ENCODE measurements around the gene ITSN1.

DNA sequence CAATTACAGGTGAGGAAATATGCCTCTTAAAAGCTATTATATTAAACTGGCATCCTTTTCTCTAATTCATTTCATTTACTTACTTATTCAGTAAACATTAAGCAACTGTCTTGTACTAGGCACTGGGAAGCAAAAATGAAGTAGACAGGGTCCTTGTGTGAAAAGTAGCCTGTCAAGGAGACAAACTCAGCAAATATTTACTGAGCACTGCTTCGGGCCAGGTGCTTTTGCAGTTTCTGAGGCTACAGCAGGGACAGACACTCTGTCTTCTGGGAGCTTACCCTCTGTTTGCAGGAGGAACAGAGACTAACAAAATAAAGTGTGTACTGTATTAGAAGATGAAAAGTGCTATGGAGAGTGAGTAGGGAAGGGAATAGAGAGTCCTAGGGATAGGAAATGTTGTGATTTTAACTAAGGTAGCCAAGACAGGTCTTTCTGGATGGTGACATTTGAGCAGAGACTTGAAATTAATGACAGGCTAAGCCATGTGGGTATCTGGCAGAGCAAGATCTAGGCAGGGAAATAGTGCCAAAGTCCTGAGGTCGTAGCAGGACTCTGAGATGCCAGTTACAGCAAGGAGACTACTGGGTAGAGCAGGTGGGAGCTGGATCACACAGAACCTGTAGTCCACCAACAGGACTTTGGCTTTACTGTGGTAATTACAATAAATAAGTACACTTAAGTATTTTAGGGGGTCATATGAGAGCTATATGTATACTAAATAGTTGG lies 133.0 kb downstream of the ITSN1 start:
- no peak for TF ChIP-seq POLR2A (IDR thresholded peaks at IDR 0.05)
- TF ChIP-seq, protein P1, sequence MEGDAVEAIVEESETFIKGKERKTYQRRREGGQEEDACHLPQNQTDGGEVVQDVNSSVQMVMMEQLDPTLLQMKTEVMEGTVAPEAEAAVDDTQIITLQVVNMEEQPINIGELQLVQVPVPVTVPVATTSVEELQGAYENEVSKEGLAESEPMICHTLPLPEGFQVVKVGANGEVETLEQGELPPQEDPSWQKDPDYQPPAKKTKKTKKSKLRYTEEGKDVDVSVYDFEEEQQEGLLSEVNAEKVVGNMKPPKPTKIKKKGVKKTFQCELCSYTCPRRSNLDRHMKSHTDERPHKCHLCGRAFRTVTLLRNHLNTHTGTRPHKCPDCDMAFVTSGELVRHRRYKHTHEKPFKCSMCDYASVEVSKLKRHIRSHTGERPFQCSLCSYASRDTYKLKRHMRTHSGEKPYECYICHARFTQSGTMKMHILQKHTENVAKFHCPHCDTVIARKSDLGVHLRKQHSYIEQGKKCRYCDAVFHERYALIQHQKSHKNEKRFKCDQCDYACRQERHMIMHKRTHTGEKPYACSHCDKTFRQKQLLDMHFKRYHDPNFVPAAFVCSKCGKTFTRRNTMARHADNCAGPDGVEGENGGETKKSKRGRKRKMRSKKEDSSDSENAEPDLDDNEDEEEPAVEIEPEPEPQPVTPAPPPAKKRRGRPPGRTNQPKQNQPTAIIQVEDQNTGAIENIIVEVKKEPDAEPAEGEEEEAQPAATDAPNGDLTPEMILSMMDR (IDR thresholded peaks at IDR 0.05 in 4 of 5, conservative IDR thresholded peaks at IDR 0.05 in 1 of 5), result no peak

All from gastrocnemius medialis (tissue), 4 donors.